H9 (cell line): Measurements from ENCODE around the gene ATP2A1. TPM values are rescaled to one million over a fixed set of nuclear protein-coding genes. Genes with fewer than 3 reads are reported as not detected.

ENCODE experiments used
- DNase-seq: peaks from one replicate; pipeline ENCODE4 v3.0.0-alpha.2; 2017
- H2AFZ ChIP-seq: one replicate; pipeline ENCODE4 v1.6.1; 2013; ENCODE audit warnings: mild to moderate bottlenecking, low read length, control low read depth, moderate library complexity
- H2AK5ac ChIP-seq: 2 replicates; pipeline ENCODE4 v1.6.1; 2013; ENCODE audit warnings: low read length, control low read depth, mixed read lengths; ENCODE audit not compliant: insufficient read length
- H2BK120ac ChIP-seq: one replicate; pipeline ENCODE4 v1.6.1; 2013; ENCODE audit warnings: low read depth, mild to moderate bottlenecking, low read length, control low read depth, inconsistent platforms; ENCODE audit not compliant: poor library complexity, severe bottlenecking
- H2BK12ac ChIP-seq: 2 replicates; pipeline ENCODE4 v1.6.1; 2013; ENCODE audit warnings: low read length, control low read depth, mixed read lengths, low read depth; ENCODE audit not compliant: insufficient read length
- H2BK15ac ChIP-seq: 2 replicates; pipeline ENCODE4 v1.6.1; 2013; ENCODE audit warnings: low read depth, low read length, control low read depth
- H2BK20ac ChIP-seq: one replicate; pipeline ENCODE4 v1.6.1; 2013; ENCODE audit warnings: low read depth, mild to moderate bottlenecking, low read length, control low read depth, inconsistent platforms; ENCODE audit not compliant: poor library complexity, severe bottlenecking
- H2BK5ac ChIP-seq: 2 replicates; pipeline ENCODE4 v1.6.1; 2013; ENCODE audit warnings: low read length, control low read depth, mixed read lengths; ENCODE audit not compliant: insufficient read length
- H3K14ac ChIP-seq: 2 replicates; pipeline ENCODE4 v1.6.1; 2013; ENCODE audit warnings: low read length, control low read depth; ENCODE audit not compliant: insufficient read depth
- H3K18ac ChIP-seq: 2 replicates; pipeline ENCODE4 v1.6.1; 2013; ENCODE audit warnings: low read depth, mild to moderate bottlenecking, mixed read lengths, low read length, control low read depth; ENCODE audit not compliant: insufficient read length
- H3K23ac ChIP-seq: 2 replicates; pipeline ENCODE4 v1.6.1; 2013; ENCODE audit warnings: low read length, control low read depth, mixed read lengths, low read depth; ENCODE audit not compliant: insufficient read length
- H3K23me2 ChIP-seq: 2 replicates; pipeline ENCODE4 v1.6.1; 2013; ENCODE audit warnings: low read depth, mild to moderate bottlenecking, mixed read lengths, low read length, control low read depth; ENCODE audit not compliant: insufficient read length, poor library complexity, severe bottlenecking
- H3K27ac ChIP-seq: 2 replicates; pipeline ENCODE4 v1.5.1; 2013; ENCODE audit warnings: low read length, control low read depth, mixed read lengths, low read depth; ENCODE audit not compliant: insufficient read length
- H3K27me3 ChIP-seq: 2 replicates; pipeline ENCODE4 v1.6.1; 2013; ENCODE audit warnings: low read length, control low read depth, inconsistent platforms; ENCODE audit not compliant: insufficient read depth
- H3K4ac ChIP-seq: 2 replicates; pipeline ENCODE4 v1.6.1; 2013; ENCODE audit warnings: low read depth, mild to moderate bottlenecking, control low read depth, inconsistent platforms, low read length, moderate library complexity
- H3K4me1 ChIP-seq: 2 replicates; pipeline ENCODE4 v1.6.1; 2013; ENCODE audit warnings: low read length, control low read depth, inconsistent platforms; ENCODE audit not compliant: insufficient read depth
- H3K4me2 ChIP-seq: 2 replicates; pipeline ENCODE4 v1.6.1; 2013; ENCODE audit warnings: low read length, control low read depth, mixed read lengths; ENCODE audit not compliant: insufficient read length, insufficient read depth
- H3K56ac ChIP-seq: 2 replicates; pipeline ENCODE4 v1.6.1; 2013; ENCODE audit warnings: low read depth, mild to moderate bottlenecking, mixed read lengths, low read length, control low read depth; ENCODE audit not compliant: insufficient read length
- H3K79me1 ChIP-seq: 2 replicates; pipeline ENCODE4 v1.6.1; 2013; ENCODE audit warnings: low read depth, mild to moderate bottlenecking, moderate library complexity, low read length, control low read depth, inconsistent platforms; ENCODE audit not compliant: insufficient read depth, poor library complexity, severe bottlenecking
- H3K79me2 ChIP-seq: 2 replicates; pipeline ENCODE4 v1.6.1; 2013; ENCODE audit warnings: low read length, control low read depth, inconsistent platforms; ENCODE audit not compliant: insufficient read depth
- H3K9ac ChIP-seq: 2 replicates; pipeline ENCODE4 v1.6.1; 2013; ENCODE audit warnings: low read length, control low read depth, mixed read lengths; ENCODE audit not compliant: insufficient read length; ENCODE audit errors: extremely low read depth
- H3K9me3 ChIP-seq: one replicate; pipeline ENCODE4 v1.6.1; 2013; ENCODE audit warnings: low read depth, low read length, inconsistent platforms; ENCODE audit not compliant: control insufficient read depth
- H3T11ph ChIP-seq: one replicate; pipeline ENCODE4 v1.6.1; 2013; ENCODE audit warnings: mild to moderate bottlenecking, low read length, control low read depth, inconsistent platforms
- H4K20me1 ChIP-seq: one replicate; pipeline ENCODE4 v1.6.1; 2013; ENCODE audit not compliant: control insufficient read depth, insufficient read length, insufficient read depth
- H4K5ac ChIP-seq: 2 replicates; pipeline ENCODE4 v1.6.1; 2013; ENCODE audit warnings: low read depth, mild to moderate bottlenecking, mixed read lengths, low read length, control low read depth; ENCODE audit not compliant: insufficient read length
- H4K8ac ChIP-seq: replicated peaks from 2 replicates; pipeline ENCODE4 v1.6.1; 2013; ENCODE audit warnings: low read length, control low read depth, mixed read lengths, low read depth; ENCODE audit not compliant: insufficient read length
- H4K91ac ChIP-seq: 2 replicates; pipeline ENCODE4 v1.6.1; 2013; ENCODE audit warnings: low read depth, mild to moderate bottlenecking, moderate library complexity, mixed read lengths, low read length, control low read depth; ENCODE audit not compliant: insufficient read length
- H3K27ac Mint-ChIP-seq, 3 experiments: 2 replicates in 2 of 3; 3 replicates in 1 of 3; pipeline ENCODE4 v1.8.0; 2020 to 2021; ENCODE audit warnings: mixed read lengths in 3 of 3, mild to moderate bottlenecking in 1 of 3, moderate library complexity in 1 of 3
- H3K27me3 Mint-ChIP-seq: 2 replicates; pipeline ENCODE4 v1.8.0; 2021; ENCODE audit warnings: low read depth, mild to moderate bottlenecking, moderate library complexity, mixed read lengths
- H3K36me3 Mint-ChIP-seq, 3 experiments: 2 replicates in 2 of 3; 3 replicates in 1 of 3; pipeline ENCODE4 v1.8.0; 2020 to 2021; ENCODE audit warnings: low read depth in 3 of 3, mixed read lengths in 3 of 3; ENCODE audit not compliant: insufficient read depth in 1 of 3
- H3K4me1 Mint-ChIP-seq, 2 experiments: 2 replicates each; pipeline ENCODE4 v1.8.0; 2020; ENCODE audit warnings: mixed read lengths in 2 of 2
- H3K4me3 Mint-ChIP-seq, 2 experiments: 2 replicates in 1 of 2; 3 replicates in 1 of 2; pipeline ENCODE4 v1.8.0; 2020 to 2021; ENCODE audit warnings: mild to moderate bottlenecking in 2 of 2, mixed read lengths in 2 of 2, moderate library complexity in 1 of 2
- H3K9me3 Mint-ChIP-seq, 2 experiments: 2 replicates in 1 of 2; 3 replicates in 1 of 2; pipeline ENCODE4 v1.8.0; 2020; ENCODE audit warnings: mild to moderate bottlenecking in 2 of 2, mixed read lengths in 2 of 2, moderate library complexity in 1 of 2
- CTCF ChIP-seq: fragments of 200-600 bp; sonication (generic); conservative IDR thresholded peaks from 3 replicates; pipeline ENCODE4 v1.8.0; 2021; ENCODE audit warnings: antibody characterized with exemption, mild to moderate bottlenecking
- WGBS: extraction: QIAGEN DNeasy Blood & Tissue Kit; methylation state at CpG from one replicate; pipeline ENCODE4 v1.1.7; 2013; ENCODE audit warnings: missing lambda C conversion rate, low lambda C conversion rate, mixed read lengths; ENCODE audit not compliant: insufficient read length; ENCODE audit errors: extremely low coverage; 5-methylcytosine and 5-hydroxymethylcytosine counted together
- total RNA-seq: library from RNA; stranded (reverse); gene quantifications from 2 replicates; pipeline ENCODE4 v1.2.1, GENCODE V29; 2021

The ATP2A1 gene
- total RNA-seq, 1 experiment from 2014 or later, result 4.6 TPM

DNA sequence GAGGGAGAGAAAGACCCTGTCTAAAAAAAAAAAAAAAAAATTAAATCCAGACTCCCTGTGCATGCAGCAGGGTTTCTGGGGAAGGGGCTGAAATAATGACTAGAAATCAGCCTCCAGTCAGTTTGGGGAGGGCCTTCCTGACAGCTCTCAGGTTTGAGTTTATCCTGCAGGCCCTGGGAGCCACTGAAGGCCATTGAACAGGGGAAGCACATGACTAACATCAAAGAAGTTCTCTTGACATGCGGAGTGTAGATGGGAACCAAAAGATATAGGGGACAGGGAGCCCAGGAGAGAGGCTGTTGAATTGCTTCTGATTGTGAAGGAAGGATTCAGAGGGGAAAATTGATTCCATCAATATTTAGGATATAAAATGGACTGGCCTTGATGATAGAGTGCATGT, 49.5 kb downstream of the ATP2A1 start:
- Mint-ChIP-seq H3K4me3 (no peak overlapping the region), H3K27ac (no peak overlapping the region; a peak in 1 of 7 replicates)
- no peak overlapping the region for H2AK5ac ChIP-seq

More for the DNA sequence above, 49.5 kb downstream of the ATP2A1 start:
- DNase-seq, result no peak
- Histone ChIP-seq H3K9me3 (no peaks in the 10 kb centered on the region), H2BK12ac (no peak overlapping the region), H2BK20ac (no peak overlapping the region), H2BK15ac (no peak overlapping the region), H3K27ac (no peak overlapping the region), H3K4ac (no peak overlapping the region), H4K20me1 (no peaks in the 10 kb centered on the region), H2BK5ac (no peak overlapping the region), H4K5ac (no peak overlapping the region), H3K23ac (no peak overlapping the region), H3K9ac (peak overlapping the region; percentile 18), H3K4me2 (no peak overlapping the region), H3K27me3 (no peaks in the 10 kb centered on the region), H3K56ac (no peak overlapping the region), H3K18ac (no peak overlapping the region), H3K79me2 (no peaks in the 10 kb centered on the region), H4K8ac (no peak overlapping the region), H3K14ac (no peak overlapping the region), H3K4me1 (no peaks in the 10 kb centered on the region), H3K79me1 (no peaks in the 10 kb centered on the region), H2AFZ (no peak overlapping the region), H2BK120ac (no peak overlapping the region), H4K91ac (no peak overlapping the region), H3K23me2 (peaks cover 12% of the 10 kb centered on the region), H3T11ph (no peak overlapping the region)
- no peak for TF ChIP-seq CTCF
- Mint-ChIP-seq H3K9me3 (no peaks in the 10 kb centered on the region), H3K4me1 (peaks cover 17 to 21% of the 10 kb centered on the region in 2 experiments), H3K36me3 (no peaks in the 10 kb centered on the region), H3K27me3 (no peaks in the 10 kb centered on the region; the same call in 1 of the 2 replicates)
- no CpG with 5 or more reads among the region's 1 CpG for WGBS
